Esophagus squamous epithelium (tissue), 4 donors: Measurements from ENCODE around the gene USP21.

ENCODE experiments used
- CTCF ChIP-seq, 6 experiments: fragments of 450-650 bp in 4 of 6; fragments of 200-600 bp in 2 of 6; sonication (generic) in 2 of 6; IDR thresholded peaks; one replicate each; pipeline ENCODE4 v1.5.1; 2016 to 2019; ENCODE audit warnings: antibody characterized with exemption in 6 of 6, mild to moderate bottlenecking in 4 of 6, moderate library complexity in 4 of 6
- POLR2A ChIP-seq, 4 donors: fragments of 450-650 bp; IDR thresholded peaks; one replicate each; pipeline ENCODE4 v1.6.1; 2017; ENCODE audit warnings: antibody characterized with exemption in 4 of 4, mild to moderate bottlenecking in 4 of 4, moderate library complexity in 3 of 4

- TF ChIP-seq CTCF (IDR thresholded peaks at IDR 0.05) (no peak), POLR2A (IDR thresholded peaks at IDR 0.05) (no peak)
These were observed 837 bp upstream of the USP21 start for GRCh38 chr1:161158316-161159010.
